Stimulated activated CD4-positive, alpha-beta T cell treated with anti-CD3 and anti-CD28 coated beads, Interleukin-1b, Interleukin-23, amount 100 ng/mL, for 48 hours (primary cell): Measurements from ENCODE around the gene S100P.

Experiments used
- DNase-seq: peaks from one replicate; pipeline ENCODE4 v3.0.0-alpha.2; 2020

S100P gene

DNA sequence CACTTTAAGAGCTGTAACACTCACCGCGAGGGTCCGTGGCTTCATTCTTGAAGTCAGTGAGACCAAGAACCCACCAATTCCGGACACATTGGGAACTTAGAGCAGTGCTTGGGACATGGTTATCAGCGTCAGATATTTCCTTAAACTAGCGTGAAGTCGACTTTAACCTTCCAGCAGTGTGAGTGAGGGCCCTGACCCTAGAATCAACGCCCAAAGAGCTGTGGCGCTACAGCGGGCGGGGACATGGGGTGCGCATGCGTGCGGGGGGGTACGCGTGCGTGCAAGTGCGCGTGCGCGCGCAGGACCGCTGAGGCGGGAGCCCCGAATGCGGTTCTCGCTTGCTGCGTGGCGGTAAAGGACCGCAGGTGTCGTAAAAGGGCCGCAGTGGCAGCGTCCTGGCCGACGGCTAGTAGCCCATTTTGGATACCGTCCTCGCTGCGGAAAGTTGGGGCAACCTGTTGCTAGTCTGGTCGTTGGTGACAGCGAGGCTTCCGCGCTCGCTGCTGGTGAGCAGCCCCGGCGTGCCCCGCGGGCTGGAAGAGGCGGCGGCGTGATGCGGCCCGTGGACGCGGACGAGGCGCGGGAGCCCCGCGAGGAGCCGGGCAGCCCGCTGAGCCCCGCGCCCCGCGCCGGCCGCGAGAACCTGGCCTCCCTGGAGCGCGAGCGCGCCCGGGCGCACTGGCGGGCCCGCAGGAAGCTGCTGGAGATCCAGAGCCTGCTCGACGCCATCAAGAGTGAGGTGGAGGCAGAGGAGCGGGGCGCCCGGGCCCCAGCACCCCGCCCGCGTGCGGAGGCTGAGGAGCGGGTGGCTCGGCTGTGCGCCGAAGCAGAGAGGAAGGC is 19.8 kb upstream of the S100P start:
- DNase-seq: peak; percentile 96

- DNase-seq: peak; percentile 71
These were observed 19.1 kb upstream of the S100P start for GRCh38 chr4:6674500-6675149.

DNA sequence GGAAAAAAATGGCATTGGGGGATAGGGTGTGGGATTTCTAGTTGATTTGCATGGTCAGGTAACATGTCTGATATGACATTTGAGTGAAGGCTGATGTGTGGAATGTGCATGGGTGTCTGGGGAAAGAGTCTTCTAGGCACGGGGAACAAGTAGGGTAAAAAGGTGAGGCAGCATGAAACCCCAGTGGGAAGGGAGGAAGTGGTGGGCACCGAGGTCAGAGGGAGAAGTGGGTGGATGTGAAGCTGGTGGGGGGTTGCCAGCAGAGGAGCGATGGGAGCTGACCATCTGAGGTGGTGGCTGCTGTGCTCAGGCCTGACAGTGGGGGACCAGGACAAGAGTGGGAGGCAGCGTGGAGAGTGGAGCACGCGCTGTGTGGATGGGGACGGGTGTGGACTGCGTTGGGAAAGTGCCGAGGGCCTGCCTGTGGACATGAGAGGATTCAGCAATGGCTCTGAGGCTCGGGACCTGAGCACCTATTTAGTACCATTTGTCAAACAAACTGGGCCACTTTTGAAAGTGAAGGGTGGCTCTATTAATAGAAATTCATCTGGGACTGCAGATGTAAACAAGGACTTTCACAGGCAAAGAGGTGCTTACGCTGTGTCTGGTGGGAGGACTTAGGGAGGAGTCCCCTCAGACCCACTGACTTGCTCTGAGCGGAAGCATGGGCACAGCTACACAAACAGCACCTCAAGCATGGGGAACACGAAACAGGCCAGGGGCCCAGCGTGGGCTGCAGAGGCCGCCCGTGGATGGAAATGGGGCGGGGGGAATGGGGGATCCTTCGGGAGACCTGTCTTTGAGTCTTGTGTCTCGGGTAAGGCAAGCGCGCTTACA is 16.7 kb upstream of the S100P start:
- DNase-seq: no peak

GRCh38 chr4:6680372-6681034 is 13.2 kb upstream of the S100P start:
- DNase-seq: no peak

DNA sequence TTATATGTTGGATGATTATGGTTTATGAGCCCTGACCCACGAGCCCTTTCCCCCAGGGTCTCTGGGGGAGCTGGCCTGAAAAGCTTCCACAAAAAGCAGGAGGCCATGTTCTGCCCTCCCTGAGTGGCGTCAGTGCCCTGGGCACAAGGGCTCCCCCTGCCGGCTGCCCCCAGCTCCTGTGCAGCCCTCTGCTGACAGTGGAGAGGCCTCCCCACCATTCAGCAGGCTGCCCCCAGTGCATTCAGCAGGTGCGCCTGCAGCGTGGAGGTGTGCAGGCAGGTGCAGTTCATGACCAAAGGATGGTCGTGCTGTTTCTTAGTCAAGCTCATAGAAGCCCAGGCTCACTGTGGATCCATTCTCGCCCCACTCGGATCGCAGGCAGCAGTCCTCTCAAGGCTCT is 12.5 kb upstream of the S100P start:
- no peak for DNase-seq

GRCh38 chr4:6682862-6683590 is 10.7 kb upstream of the S100P start:
- DNase-seq: no peak

DNA sequence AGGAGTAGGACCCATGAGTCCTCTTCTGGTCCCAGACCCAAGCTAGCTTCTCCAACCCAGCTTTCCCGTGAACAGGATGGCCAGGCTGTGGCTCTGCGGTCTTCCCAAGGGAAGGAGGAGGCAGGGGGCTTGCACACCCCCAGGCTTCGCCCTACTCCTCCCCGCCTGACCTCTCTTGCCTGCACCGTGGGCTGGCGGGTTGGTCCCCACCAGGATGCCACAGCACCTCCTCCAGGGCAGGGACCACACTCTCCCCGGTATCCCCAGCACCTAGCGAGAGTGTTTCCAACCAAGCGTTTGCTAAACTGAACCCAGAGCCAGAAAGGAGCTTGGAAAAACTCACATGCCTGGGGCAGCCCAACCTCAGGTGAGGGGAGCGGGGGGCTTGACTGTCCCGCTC is 9.0 kb upstream of the S100P start:
- DNase-seq: no peak

GRCh38 chr4:6686104-6686787 is 7.4 kb upstream of the S100P start:
- DNase-seq: no peak

DNA sequence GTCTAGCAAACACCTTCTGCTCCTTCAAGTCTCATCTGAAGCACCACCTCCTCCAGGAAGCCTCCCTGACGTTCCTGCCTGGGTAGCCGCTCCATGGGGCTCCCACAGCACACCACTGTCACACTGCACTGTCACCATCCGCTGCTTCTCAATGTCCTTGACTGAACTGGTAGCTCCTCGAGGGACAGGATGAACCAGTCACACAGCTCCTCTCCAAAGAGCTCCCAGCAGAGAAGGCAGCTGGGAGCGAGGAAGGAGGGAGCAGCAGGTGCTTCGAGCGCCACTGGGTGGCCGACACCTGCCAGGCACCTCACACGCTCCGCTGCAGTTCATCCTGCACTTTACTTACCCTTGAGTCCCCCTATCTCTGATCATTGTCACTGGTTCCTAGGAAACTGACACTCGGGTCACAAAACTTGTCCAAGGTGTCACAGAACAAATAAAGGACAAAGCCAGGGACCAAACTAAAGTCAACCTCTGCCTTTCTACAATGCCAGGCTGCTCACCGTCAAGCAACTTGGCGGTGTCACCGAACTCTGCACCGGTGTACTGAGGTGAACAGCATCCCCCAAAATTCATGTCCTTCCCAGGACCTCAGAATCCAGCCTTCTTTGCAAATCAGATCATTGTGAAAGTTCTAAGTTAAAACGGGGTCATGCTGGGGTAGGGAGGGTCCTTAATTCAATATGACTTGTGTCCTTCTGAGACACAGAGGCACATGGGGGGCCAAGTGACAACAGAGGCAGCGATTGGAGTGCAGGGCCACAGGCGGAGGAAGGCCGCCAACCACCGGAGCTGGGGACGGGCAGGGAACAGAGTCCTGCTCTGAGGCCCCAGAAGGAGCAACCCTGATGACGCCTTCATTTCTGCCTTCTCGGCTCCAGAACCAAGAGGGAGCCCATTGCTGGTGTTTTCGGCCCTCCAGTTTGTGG is 5.5 kb upstream of the S100P start:
- DNase-seq: no peak

- DNase-seq: peak; percentile 82
These were observed 4.7 kb upstream of the S100P start for GRCh38 chr4:6688879-6689505.

DNA sequence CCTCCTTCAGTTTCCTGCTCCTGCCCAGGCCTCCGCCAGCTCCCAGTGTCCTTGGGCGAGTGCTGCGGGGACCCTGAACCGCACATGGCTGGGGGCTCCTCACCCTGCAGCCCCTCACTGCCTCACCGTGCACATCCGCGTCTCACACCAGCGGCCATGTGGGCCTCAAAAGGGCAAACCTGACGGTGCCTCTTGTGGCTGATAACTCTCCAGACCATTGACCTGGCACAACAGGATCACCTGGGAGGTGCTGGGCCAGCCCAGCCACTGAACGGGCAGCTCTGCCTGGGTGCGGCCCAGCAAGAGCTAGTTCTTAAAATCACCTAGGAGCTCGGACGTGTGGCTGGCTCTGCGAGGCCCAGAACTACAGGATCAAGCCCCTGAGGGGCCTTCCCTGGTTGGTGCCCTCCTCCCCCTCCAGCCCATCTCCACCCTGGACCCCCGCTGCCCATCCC is 4.1 kb upstream of the S100P start:
- no peak for DNase-seq

GRCh38 chr4:6692379-6692778 is 1.3 kb upstream of the S100P start:
- DNase-seq: no peak

DNA sequence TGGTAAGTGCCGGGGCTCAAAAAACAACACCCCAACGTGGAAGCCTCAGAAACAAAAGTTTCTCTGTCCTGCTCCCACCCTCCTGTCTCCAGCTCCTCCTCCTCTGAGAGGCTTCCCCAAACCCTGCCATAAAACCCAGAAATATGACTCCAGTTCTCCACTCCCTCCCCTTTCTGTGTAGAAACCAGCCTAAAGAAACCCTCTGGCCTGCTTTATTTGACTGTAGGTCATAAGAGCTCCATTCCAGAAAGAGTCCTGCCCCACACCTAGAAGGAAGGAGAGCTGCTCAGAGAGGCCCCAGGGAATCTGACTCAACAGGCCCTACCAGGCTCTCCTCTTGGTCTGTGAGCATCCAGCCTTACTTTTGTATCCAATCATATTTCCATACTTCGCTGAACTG is 872 bp upstream of the S100P start:
- DNase-seq: no peak

- DNase-seq: no peak
These were observed 661 bp downstream of the S100P start for GRCh38 chr4:6694177-6694901.

DNA sequence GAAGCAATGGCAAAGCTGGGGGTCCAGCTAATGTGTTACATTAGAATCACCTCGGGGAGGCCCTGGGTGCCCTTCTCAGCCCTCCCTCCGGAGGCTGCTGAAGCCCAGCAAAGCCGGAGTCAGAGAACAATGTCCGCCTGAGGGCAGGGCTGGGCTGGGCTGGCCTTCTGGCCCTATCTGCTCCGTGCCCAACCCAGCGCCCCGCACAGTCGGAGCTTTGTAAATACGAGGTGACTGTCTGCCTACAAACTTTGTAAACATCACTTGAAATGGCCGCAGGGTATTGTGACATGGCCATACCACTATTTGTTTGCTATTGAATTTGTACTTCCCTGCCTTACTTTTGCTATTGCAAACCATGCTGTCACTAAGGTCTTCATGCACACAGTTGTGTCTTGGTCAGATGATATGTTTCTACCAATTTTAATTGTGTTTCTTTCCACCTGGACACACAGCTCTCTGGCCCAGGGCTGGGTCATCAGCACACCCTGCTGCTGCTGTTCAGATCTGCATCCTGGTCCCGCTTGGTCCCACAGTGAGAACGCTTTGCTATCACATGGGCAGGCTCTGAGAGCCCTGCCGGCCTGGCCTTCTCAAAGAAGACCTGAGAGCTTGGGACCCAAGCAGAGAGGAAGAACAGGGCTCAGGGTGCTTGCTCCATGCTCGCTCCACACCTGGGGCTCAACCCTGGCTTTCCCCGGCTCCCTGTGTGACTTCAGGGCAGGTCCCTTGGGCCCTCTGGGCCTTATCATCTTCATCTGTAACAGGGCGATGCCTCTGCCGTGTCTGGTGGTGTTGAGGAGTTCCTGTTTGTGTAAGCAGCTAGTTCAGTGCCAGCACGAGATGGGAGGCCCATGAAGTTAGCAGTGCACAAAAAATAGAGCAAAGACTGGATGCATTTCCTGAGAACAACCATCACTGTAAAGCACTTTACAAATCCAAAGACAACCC is 2.3 kb downstream of the S100P start:
- DNase-seq: peak; percentile 38

- DNase-seq: no peak
These were observed 2.9 kb downstream of the S100P start for GRCh38 chr4:6696611-6697010.

- no peak for DNase-seq
These were observed 3.5 kb downstream of the S100P start for GRCh38 chr4:6697131-6697530.

- DNase-seq: no peak
These were observed 5.7 kb downstream of the S100P start for GRCh38 chr4:6699388-6699787.
